IgD-negative memory B cell (primary cell): ENCODE measurements around the gene LIMA1. TPM values are rescaled to one million over a fixed set of nuclear protein-coding genes. Genes with fewer than 3 reads are reported as not detected.
A peak's percentile ranks its signal among the peaks of the same experiment; 100 is the strongest.

Experiments
- H3K27ac Mint-ChIP-seq, 3 donors: one replicate each; pipeline ENCODE4 v1.8.0; 2020 to 2022; ENCODE audit warnings: mild to moderate bottlenecking in 3 of 3, mixed read lengths in 3 of 3, moderate library complexity in 1 of 3
- H3K27me3 Mint-ChIP-seq: one replicate; pipeline ENCODE4 v1.8.0; 2021; ENCODE audit warnings: mixed read lengths
- H3K36me3 Mint-ChIP-seq: one replicate; pipeline ENCODE4 v1.8.0; 2020; ENCODE audit warnings: mild to moderate bottlenecking, mixed read lengths
- H3K4me1 Mint-ChIP-seq, 3 donors: one replicate each; pipeline ENCODE4 v1.8.0; 2020 to 2022; ENCODE audit warnings: mixed read lengths in 3 of 3, mild to moderate bottlenecking in 1 of 3
- H3K4me3 Mint-ChIP-seq, 4 donors: one replicate each; pipeline ENCODE4 v1.8.0; 2020 to 2022; ENCODE audit warnings: mild to moderate bottlenecking in 4 of 4, mixed read lengths in 4 of 4, moderate library complexity in 3 of 4
- H3K9me3 Mint-ChIP-seq, 3 donors: one replicate each; pipeline ENCODE4 v1.8.0; 2020 to 2021; ENCODE audit warnings: mixed read lengths in 3 of 3, mild to moderate bottlenecking in 1 of 3
- polyA plus RNA-seq: library from polyadenylated mRNA; unstranded; fragments of 300-500 nt; fragmentation: Illumina TruSeq; gene quantifications from one replicate; pipeline ENCODE4 v1.2.3, GENCODE V29; 2021

LIMA1 gene
- polyA plus RNA-seq, 1 donor from 2014 or later, result 1.5 TPM

- H3K9me3 Mint-ChIP-seq, result no peaks in the 10 kb centered on the region
- H3K4me3 Mint-ChIP-seq, result no peak overlapping the region
- H3K27me3 Mint-ChIP-seq, result no peaks in the 10 kb centered on the region
- no peak overlapping the region for H3K27ac Mint-ChIP-seq
- H3K4me1 Mint-ChIP-seq, result no peaks in the 10 kb centered on the region
- peaks cover 7% of the 10 kb centered on the region for H3K36me3 Mint-ChIP-seq
These were observed 84.5 kb downstream of the LIMA1 start for GRCh38 chr12:50198829-50199228.

DNA sequence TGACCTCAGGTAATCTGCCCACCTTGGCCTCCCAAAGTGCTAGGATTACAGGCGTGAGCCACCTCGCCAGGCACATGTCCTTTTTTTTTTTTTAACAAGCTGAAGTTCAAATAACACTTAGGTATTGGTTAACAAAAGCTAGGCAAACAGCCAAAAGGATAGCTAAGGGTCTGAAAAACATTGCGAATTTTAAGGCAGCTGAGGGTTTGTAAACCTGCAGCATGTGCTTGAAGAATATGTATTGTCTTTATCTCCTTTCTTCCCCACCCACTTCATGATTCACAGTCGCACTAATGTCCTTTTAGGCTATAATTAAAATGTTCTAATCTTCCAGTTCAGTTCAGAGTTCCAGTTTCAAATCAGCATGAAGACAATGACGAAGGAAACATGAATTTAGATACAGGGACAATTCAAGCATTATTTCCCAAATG, 86.0 kb downstream of the LIMA1 start:
- H3K4me3 Mint-ChIP-seq, result no peak overlapping the region

DNA sequence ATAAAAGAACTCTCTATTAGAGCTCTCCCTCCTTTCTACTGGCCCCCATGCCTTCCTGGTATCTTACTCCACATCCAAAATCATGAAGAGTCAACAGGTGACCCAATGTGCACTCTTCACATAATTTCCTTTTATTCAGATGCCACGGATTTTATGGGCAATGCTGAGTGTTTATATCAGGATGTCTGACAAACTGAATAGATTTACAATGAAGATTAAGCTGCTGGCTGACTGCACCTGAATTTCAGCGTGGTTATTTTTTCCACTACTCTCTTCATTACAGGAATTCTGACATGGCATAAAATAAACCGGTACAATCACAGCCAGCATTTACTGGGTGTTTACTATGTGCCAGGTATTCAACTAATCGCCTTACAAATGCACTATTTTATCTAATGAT, 86.8 kb downstream of the LIMA1 start:
- Mint-ChIP-seq H3K4me1 (no peaks in the 10 kb centered on the region), H3K27ac (no peak overlapping the region), H3K36me3 (peaks cover 5% of the 10 kb centered on the region), H3K4me3 (no peak overlapping the region), H3K9me3 (no peaks in the 10 kb centered on the region), H3K27me3 (no peaks in the 10 kb centered on the region)

More for the DNA sequence above, 86.0 kb downstream of the LIMA1 start:
- H3K9me3 Mint-ChIP-seq, result no peaks in the 10 kb centered on the region
- no peaks in the 10 kb centered on the region for H3K27me3 Mint-ChIP-seq
- no peak overlapping the region for H3K27ac Mint-ChIP-seq
- no peaks in the 10 kb centered on the region for H3K4me1 Mint-ChIP-seq
- peaks cover 5% of the 10 kb centered on the region for H3K36me3 Mint-ChIP-seq

DNA sequence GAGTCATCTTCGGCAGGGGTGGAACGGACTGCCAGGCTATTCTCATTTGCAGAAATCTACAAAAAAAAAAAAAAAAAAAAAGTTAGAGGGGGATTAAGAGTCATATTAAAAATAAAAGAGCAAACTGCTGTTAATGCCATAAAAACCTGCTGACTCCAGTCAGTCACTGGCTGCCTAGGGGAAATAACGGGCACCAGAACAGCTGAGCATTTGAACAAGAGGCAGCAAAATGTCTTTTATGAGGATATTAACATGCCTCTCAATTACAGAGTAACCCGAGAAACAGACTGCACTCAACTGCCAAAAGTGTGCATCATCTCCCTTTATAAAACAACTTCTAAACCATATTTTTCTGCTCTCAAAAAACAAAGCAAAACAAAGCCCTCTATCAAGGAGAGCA, 87.5 kb downstream of the LIMA1 start:
- peaks cover 5% of the 10 kb centered on the region for H3K36me3 Mint-ChIP-seq
- no peak overlapping the region for H3K27ac Mint-ChIP-seq
- H3K4me3 Mint-ChIP-seq, result no peak overlapping the region
- H3K4me1 Mint-ChIP-seq, result no peaks in the 10 kb centered on the region
- H3K9me3 Mint-ChIP-seq, result no peaks in the 10 kb centered on the region
- no peaks in the 10 kb centered on the region for H3K27me3 Mint-ChIP-seq

DNA sequence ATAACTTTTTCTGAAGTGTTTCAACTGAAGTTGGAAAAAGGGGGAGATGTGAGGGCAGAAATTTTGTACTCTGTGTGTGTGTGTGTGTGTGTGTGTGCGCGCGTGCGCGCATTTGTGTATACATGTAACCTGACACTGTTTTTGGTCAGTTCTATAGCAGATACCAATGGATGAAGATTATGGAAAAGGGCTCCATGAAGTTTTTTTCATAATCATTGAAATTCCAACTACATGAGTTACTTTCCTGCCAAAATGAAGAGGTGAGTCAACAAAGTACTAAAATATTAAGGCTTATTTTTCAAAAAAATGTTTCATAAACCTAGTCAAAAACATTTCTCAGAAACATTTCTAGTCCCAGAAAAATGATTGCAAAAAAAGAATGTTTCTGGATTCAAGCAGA, 90.4 kb downstream of the LIMA1 start:
- Mint-ChIP-seq H3K4me3 (no peak overlapping the region), H3K4me1 (peaks cover 9 to 14% (median 13%) of the 10 kb centered on the region in 3 donors), H3K9me3 (no peaks in the 10 kb centered on the region), H3K27me3 (no peaks in the 10 kb centered on the region), H3K27ac (no peak overlapping the region), H3K36me3 (peaks cover 3% of the 10 kb centered on the region)

- Mint-ChIP-seq H3K27me3 (no peaks in the 10 kb centered on the region), H3K36me3 (peaks cover 3% of the 10 kb centered on the region), H3K27ac (no peak overlapping the region), H3K4me1 (peaks cover 9 to 14% (median 13%) of the 10 kb centered on the region in 3 donors), H3K4me3 (no peak overlapping the region), H3K9me3 (no peaks in the 10 kb centered on the region)
These were observed 91.1 kb downstream of the LIMA1 start for GRCh38 chr12:50192236-50192635.

DNA sequence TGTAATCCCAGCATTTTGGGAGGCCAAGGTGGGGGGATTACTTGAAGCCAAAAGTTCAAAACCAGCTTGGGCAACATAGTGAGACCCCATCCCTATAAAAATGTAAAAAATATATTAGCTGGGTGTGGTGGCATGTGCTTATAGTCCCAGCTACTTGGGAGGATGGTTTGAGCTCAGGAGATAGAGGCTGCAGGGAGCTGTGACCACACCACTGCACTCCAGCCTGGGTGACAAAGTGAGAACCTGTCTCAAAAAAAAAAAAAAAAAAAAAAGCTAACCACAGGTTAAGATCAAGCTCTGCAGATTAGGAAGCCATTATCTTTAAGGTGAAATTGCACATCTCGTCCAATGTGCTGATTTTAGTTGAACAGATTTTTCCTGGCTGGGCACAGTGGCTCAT, 92.5 kb downstream of the LIMA1 start:
- no peak overlapping the region for H3K4me3 Mint-ChIP-seq
- H3K36me3 Mint-ChIP-seq, result no peaks in the 10 kb centered on the region
- H3K9me3 Mint-ChIP-seq, result no peaks in the 10 kb centered on the region
- H3K27ac Mint-ChIP-seq, result no peak overlapping the region
- H3K27me3 Mint-ChIP-seq, result no peaks in the 10 kb centered on the region
- H3K4me1 Mint-ChIP-seq, result peaks cover 9 to 21% (median 13%) of the 10 kb centered on the region in 3 donors

DNA sequence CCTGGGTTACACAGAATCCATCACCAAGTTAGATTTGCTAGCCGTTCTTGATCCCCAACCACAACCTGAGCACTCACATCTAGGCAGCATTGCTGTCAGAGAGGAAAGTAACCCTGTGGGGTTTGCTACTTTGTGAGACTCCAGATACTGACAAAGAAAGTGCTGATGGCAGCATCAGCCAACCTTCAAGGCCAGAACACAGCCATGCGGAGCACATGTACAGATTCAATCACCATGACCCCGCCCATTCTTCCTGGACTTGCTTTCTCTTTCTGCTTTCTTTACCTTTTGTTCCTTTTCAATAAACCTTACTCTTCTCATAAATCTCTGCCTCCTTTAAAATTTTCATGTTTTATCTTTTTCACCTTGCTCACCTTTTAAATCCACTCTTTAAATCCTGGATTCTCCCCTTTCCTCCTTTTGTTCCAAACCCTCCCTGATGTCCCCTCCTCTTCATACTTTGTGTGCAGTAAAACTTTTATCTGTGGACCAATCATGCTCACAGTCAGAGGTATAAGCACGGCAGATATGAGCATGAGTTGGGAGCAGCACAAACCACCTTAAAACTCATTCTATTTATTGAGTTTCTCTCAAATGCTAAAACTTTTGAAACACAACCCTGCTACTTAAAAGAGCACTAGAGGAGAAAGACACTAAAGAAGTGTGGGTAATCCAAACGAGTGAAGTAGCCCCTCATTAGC, 94.3 kb downstream of the LIMA1 start:
- Mint-ChIP-seq H3K4me3 (peak overlapping the region in 2 of 4 donors; percentile 67 to 78), H3K27ac (peak overlapping the region in 2 of 3 donors; percentile 82 to 87), H3K27me3 (no peaks in the 10 kb centered on the region), H3K9me3 (no peaks in the 10 kb centered on the region), H3K36me3 (no peaks in the 10 kb centered on the region), H3K4me1 (peaks cover 10 to 22% (median 13%) of the 10 kb centered on the region in 3 donors)

- no peak overlapping the region for H3K4me3 Mint-ChIP-seq
These were observed 95.0 kb downstream of the LIMA1 start for GRCh38 chr12:50188241-50188781.

DNA sequence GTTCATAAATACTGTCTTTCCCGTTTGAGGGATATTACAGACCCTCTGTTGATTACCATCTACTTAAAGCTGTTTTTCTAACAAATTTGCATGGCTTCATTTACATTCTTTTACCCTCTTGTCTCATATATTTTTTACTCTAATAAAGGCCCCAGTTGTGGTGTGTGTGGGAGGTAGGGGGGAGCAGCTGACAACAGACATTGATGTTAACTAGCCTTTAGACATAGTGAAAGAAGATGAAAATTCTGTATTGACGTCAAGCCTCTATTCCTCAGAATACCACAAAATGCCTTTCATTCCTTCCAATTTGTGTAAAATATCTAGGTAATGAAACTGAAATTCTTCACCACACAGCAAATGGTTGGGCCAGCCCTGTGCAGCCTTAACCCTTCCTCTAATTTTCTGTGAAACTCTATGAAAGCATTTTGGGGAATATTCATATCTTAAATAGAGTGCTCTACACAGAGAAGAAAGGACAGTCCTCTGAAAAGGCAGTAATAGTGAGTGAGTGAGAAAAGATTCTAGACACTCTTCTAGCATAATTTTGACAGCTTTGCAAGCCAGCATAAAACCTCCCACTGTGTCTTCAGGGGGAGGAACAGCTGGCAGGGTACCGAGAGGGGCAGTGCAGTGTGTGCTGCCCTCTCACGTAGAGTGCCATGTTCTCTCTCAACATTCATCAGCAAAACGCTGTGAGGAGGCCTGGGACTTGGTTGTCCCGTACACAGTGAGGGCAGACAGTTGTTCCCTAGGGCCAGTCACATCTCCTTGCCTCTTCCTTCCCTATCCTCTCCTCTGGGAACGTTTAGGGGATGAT, 96.0 kb downstream of the LIMA1 start:
- H3K27ac Mint-ChIP-seq, result no peak overlapping the region
- H3K27me3 Mint-ChIP-seq, result no peaks in the 10 kb centered on the region
- peaks cover 12 to 22% (median 16%) of the 10 kb centered on the region in 3 donors for H3K4me1 Mint-ChIP-seq
- no peaks in the 10 kb centered on the region for H3K9me3 Mint-ChIP-seq
- no peaks in the 10 kb centered on the region for H3K36me3 Mint-ChIP-seq
- no peak overlapping the region for H3K4me3 Mint-ChIP-seq

More at GRCh38 chr12:50188241-50188781, 95.0 kb downstream of the LIMA1 start:
- no peaks in the 10 kb centered on the region for H3K9me3 Mint-ChIP-seq
- peak overlapping the region in 1 of 3 donors; percentile 82 for H3K27ac Mint-ChIP-seq
- H3K4me1 Mint-ChIP-seq, result peaks cover 12 to 22% (median 16%) of the 10 kb centered on the region in 3 donors
- H3K36me3 Mint-ChIP-seq, result no peaks in the 10 kb centered on the region
- H3K27me3 Mint-ChIP-seq, result no peaks in the 10 kb centered on the region

GRCh38 chr12:50186681-50187080, 96.6 kb downstream of the LIMA1 start:
- Mint-ChIP-seq H3K4me1 (peaks cover 12 to 22% (median 16%) of the 10 kb centered on the region in 3 donors), H3K27me3 (no peaks in the 10 kb centered on the region), H3K4me3 (no peak overlapping the region), H3K36me3 (no peaks in the 10 kb centered on the region), H3K9me3 (no peaks in the 10 kb centered on the region), H3K27ac (no peak overlapping the region)

GRCh38 chr12:50185970-50186663, 97.2 kb downstream of the LIMA1 start:
- H3K4me3 Mint-ChIP-seq, result no peak overlapping the region
- H3K36me3 Mint-ChIP-seq, result no peaks in the 10 kb centered on the region
- peak overlapping the region in 1 of 3 donors; percentile 2 for H3K27ac Mint-ChIP-seq
- no peaks in the 10 kb centered on the region for H3K27me3 Mint-ChIP-seq
- peaks cover 12 to 22% (median 16%) of the 10 kb centered on the region in 3 donors for H3K4me1 Mint-ChIP-seq
- H3K9me3 Mint-ChIP-seq, result no peaks in the 10 kb centered on the region

- Mint-ChIP-seq H3K36me3 (no peaks in the 10 kb centered on the region), H3K27me3 (no peaks in the 10 kb centered on the region), H3K27ac (no peak overlapping the region), H3K9me3 (no peaks in the 10 kb centered on the region), H3K4me1 (peaks cover 12 to 22% (median 16%) of the 10 kb centered on the region in 3 donors), H3K4me3 (no peak overlapping the region)
These were observed 97.9 kb downstream of the LIMA1 start for GRCh38 chr12:50185301-50185895.

- Mint-ChIP-seq H3K9me3 (no peaks in the 10 kb centered on the region), H3K27ac (no peak overlapping the region), H3K36me3 (no peaks in the 10 kb centered on the region), H3K4me3 (no peak overlapping the region), H3K4me1 (peaks cover 10 to 21% (median 15%) of the 10 kb centered on the region in 3 donors), H3K27me3 (no peaks in the 10 kb centered on the region)
These were observed 99.1 kb downstream of the LIMA1 start for GRCh38 chr12:50184261-50184660.
